ENCODE data around the gene CSF1R. TPM values are rescaled to one million over a fixed set of nuclear protein-coding genes. Genes with fewer than 3 reads are reported as not detected.

CSF1R gene
- total and polyA plus RNA-seq, 10 donors = 23.1 to 429 (median 291) TPM

DNA sequence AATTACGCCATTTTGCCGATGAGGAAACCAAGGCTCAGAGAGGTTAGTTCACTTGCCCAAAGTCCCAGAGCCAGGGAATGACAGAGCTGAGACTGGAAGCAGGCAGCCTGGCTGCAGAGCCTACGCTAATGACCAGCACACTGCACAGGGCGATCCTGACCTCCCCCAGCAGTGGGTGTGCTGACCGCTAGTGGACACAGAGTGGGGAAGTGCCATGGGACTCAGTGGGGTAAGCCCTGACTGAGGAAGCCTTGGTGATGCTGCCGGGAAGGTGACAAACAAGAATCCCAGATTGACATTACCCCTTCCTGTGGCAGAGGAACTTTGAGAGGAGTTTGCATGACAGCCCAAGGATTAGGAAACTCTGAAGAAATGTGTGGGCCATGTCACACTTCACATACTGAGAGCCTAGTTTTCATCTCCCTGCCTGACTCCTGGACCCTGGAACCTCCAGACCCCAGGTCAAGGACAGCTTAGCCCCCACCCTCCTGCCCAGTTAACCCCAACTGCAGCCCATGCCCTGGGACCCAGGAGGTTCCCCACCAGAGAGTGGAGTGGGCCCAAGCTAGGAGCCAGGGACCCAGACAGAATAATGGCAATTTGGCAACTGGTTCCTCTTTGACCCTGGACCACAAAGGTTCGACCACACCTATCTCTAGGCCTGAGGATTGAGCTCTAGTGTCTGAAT lies 19.7 kb upstream of the CSF1R start:
- H3K27me3 ChIP-seq (replicated peaks in 1 of 7) = peaks cover 0 to under 1% (median 0%) of the 10 kb centered on the region in 7 donors
- DNase-seq = no peak
- H3K36me3 ChIP-seq = no peaks in the 10 kb centered on the region
- H3K4me3 ChIP-seq = no peak overlapping the region
- WGBS, 5 donors = 75 to 85% (median 83%) methylated on average over 5 to 7 of the region's 7 CpGs
- peaks cover 0 to 24% (median 6%) of the 10 kb centered on the region in 6 donors for H3K4me1 ChIP-seq
- peak overlapping the region in 3 of 8 donors; percentile 23 to 40 (median 38) for H3K27ac ChIP-seq
- intact Hi-C loops (cut with DNase I; ENCODE audit: low total_unique reads) = no loop called here
- TF ChIP-seq, protein P1, sequence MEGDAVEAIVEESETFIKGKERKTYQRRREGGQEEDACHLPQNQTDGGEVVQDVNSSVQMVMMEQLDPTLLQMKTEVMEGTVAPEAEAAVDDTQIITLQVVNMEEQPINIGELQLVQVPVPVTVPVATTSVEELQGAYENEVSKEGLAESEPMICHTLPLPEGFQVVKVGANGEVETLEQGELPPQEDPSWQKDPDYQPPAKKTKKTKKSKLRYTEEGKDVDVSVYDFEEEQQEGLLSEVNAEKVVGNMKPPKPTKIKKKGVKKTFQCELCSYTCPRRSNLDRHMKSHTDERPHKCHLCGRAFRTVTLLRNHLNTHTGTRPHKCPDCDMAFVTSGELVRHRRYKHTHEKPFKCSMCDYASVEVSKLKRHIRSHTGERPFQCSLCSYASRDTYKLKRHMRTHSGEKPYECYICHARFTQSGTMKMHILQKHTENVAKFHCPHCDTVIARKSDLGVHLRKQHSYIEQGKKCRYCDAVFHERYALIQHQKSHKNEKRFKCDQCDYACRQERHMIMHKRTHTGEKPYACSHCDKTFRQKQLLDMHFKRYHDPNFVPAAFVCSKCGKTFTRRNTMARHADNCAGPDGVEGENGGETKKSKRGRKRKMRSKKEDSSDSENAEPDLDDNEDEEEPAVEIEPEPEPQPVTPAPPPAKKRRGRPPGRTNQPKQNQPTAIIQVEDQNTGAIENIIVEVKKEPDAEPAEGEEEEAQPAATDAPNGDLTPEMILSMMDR (IDR thresholded peaks at IDR 0.05 in 8 of 11, conservative IDR thresholded peaks at IDR 0.05 in 3 of 11) = no peak
- TF ChIP-seq POLR2AphosphoS5 (IDR thresholded peaks at IDR 0.05) = peak; percentile 32 to 67 (median 59)
- no peaks in the 10 kb centered on the region for H3K9me3 ChIP-seq

DNA sequence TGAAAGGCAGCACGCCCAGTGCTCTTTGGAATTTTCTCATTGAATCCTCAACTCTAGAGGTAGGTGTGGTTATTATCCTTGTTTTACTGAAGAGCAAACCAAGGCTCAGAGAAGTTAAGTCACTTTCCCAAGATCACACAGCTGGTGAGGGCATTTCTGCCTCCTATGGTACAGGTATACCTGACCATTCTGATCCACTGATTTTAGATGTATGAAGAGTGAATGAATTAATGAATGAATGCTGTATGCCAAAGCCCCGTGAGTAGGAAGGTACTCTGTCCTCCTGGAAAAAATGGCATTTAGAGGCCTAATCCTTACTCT lies 18.2 kb upstream of the CSF1R start:
- Histone ChIP-seq H3K27ac (no peak overlapping the region), H3K4me1 (peaks cover 0 to 24% (median 5%) of the 10 kb centered on the region in 6 donors), H3K27me3 (replicated peaks in 1 of 7) (no peaks in the 10 kb centered on the region), H3K9me3 (no peaks in the 10 kb centered on the region), H3K36me3 (no peaks in the 10 kb centered on the region), H3K4me3 (no peak overlapping the region)
- intact Hi-C loops (cut with DNase I; ENCODE audit: low total_unique reads) = no loop called here
- TF ChIP-seq, protein P1 (IDR thresholded peaks at IDR 0.05 in 8 of 11, conservative IDR thresholded peaks at IDR 0.05 in 3 of 11) = no peak
- TF ChIP-seq POLR2A (IDR thresholded peaks at IDR 0.05) (no peak), POLR2AphosphoS5 (IDR thresholded peaks at IDR 0.05) (no peak)
- WGBS, 5 donors = 94 to 100% (median 96%) methylated on average over 2 of the region's 2 CpGs
- no peak for DNase-seq

DNA sequence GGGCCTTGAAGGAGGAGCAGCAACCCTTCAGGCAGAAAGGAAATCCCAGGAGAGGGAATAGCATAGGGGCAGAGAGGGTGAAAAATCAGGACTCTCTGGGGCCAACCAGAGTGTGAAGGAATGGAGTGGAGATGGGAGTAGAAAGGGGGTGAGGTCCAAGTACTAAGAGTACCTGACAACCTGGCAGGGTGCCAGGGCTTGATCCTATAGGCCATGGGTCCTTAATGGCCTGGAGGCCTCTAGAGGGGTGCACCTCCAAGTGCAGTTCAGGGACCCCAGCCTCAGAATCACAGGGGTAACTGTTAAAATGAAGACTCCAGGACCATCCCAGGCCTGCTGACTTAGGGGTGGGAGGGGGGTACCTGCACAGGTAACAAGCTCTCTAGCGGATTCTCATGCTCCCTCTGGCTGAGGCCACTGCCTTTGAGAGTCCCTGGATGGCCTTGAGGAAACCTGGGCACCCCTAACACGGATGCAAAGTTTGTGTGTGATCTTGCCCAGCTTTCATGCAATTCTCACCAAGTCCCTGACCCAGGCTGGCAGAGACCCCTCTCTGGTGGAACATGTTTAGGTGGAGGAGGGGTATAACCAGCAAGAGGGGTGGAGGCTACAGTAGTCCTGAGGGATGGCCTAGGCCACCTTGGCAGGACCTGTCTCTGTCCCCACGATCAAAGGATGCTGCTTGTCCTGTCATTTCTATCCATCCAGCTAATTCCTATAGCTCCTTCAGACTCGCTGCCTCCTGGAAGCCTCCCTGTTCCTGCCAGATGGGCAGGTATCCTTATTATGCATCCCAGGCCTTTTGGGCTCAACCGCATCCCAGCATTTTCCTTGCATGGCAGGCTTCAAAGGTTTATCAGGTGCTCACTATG lies 17.6 kb upstream of the CSF1R start:
- Histone ChIP-seq H3K4me3 (no peak overlapping the region), H3K27ac (peak overlapping the region in 4 of 8 donors; percentile 50 to 78 (median 66)), H3K36me3 (no peaks in the 10 kb centered on the region), H3K4me1 (peaks cover 0 to 24% (median 2%) of the 10 kb centered on the region in 6 donors), H3K9me3 (no peaks in the 10 kb centered on the region), H3K27me3 (replicated peaks in 1 of 7) (no peaks in the 10 kb centered on the region)
- DNase-seq = no peak
- intact Hi-C loops (cut with DNase I; ENCODE audit: low total_unique reads) = no loop called here
- 70 to 93% (median 90%) methylated on average over 5 of the region's 5 CpGs for WGBS, 5 donors
- no peak for TF ChIP-seq POLR2A (IDR thresholded peaks at IDR 0.05)
- TF ChIP-seq, protein P1 (IDR thresholded peaks at IDR 0.05 in 8 of 11, conservative IDR thresholded peaks at IDR 0.05 in 3 of 11) = no peak
- no peak for TF ChIP-seq POLR2AphosphoS5 (IDR thresholded peaks at IDR 0.05)

DNA sequence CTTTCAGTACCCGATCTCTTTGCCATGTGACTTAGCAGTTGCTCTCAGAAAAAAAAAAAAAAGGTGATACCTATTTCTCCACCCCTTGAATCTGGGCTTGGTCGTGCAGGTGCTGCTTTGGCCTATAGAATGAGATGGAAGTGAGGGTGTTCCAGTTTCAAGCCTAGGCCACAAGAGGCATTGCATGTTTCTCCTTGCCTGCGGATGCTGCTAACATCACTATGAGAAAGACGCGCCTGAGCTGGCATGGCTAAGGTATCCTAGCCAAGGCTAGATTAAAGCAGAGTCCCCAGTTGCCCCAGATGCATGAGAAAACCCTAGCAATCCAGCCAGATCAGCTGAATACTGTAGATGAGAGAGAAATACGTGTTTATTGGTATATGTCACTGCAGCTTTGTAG lies 14.7 kb upstream of the CSF1R start:
- no peak for TF ChIP-seq POLR2AphosphoS5 (IDR thresholded peaks at IDR 0.05)
- TF ChIP-seq POLR2A (IDR thresholded peaks at IDR 0.05) = no peak
- TF ChIP-seq, protein P1 (IDR thresholded peaks at IDR 0.05 in 8 of 11, conservative IDR thresholded peaks at IDR 0.05 in 3 of 11) = no peak
- peaks cover 0 to 5% (median 0%) of the 10 kb centered on the region in 6 donors for H3K4me1 ChIP-seq
- WGBS, 5 donors = 79 to 90% (median 83%) methylated on average over 6 of the region's 6 CpGs
- no peaks in the 10 kb centered on the region for H3K36me3 ChIP-seq
- H3K9me3 ChIP-seq = no peaks in the 10 kb centered on the region
- peak overlapping the region in 1 of 8 donors; percentile 42 for H3K27ac ChIP-seq
- H3K27me3 ChIP-seq (replicated peaks in 1 of 7) = no peaks in the 10 kb centered on the region
- H3K4me3 ChIP-seq = no peak overlapping the region
- intact Hi-C loops (cut with DNase I; ENCODE audit: low total_unique reads) = no loop called here
- peak; percentile 38 for DNase-seq

Data from spleen (tissue), 11 donors.